Effector memory CD4-positive, alpha-beta T cell (primary cell): ENCODE results near the gene SHFL.

Source experiments
- DNase-seq, 3 donors: peaks; one replicate each; pipeline ENCODE4 v3.0.0-alpha.2; 2020
- H3K27ac ChIP-seq: 2 replicates; pipeline ENCODE4 v1.7.0; 2013; ENCODE audit warnings: mild to moderate bottlenecking, low read length, moderate library complexity; ENCODE audit not compliant: insufficient read depth, poor library complexity, severe bottlenecking
- H3K27me3 ChIP-seq: replicated peaks from 2 replicates; pipeline ENCODE4 v1.7.0; 2013; ENCODE audit warnings: mild to moderate bottlenecking, low read length; ENCODE audit not compliant: insufficient read depth, control insufficient read depth, poor library complexity, severe bottlenecking
- H3K36me3 ChIP-seq: 2 replicates; pipeline ENCODE4 v1.7.0; 2013; ENCODE audit warnings: mild to moderate bottlenecking, low read length, moderate library complexity; ENCODE audit not compliant: control insufficient read depth, insufficient read depth
- H3K4me1 ChIP-seq: 2 replicates; pipeline ENCODE4 v1.7.0; 2013; ENCODE audit warnings: low read length, mild to moderate bottlenecking; ENCODE audit not compliant: control insufficient read depth, insufficient read depth, poor library complexity, severe bottlenecking
- H3K4me3 ChIP-seq: 2 replicates; pipeline ENCODE4 v1.7.0; 2013; ENCODE audit warnings: low read length, low read depth, mild to moderate bottlenecking; ENCODE audit not compliant: insufficient read depth, poor library complexity, severe bottlenecking
- H3K9me3 ChIP-seq: 2 replicates; pipeline ENCODE4 v1.7.0; 2013; ENCODE audit warnings: mild to moderate bottlenecking, low read length, moderate library complexity; ENCODE audit not compliant: control insufficient read depth

Gene SHFL

GRCh38 chr19:10141973-10142372 is 55.9 kb downstream of the SHFL start:
- Histone ChIP-seq H3K4me3 (peak overlapping the region; percentile 41), H3K36me3 (peaks cover 68% of the 10 kb centered on the region), H3K27ac (peak overlapping the region; percentile 82), H3K27me3 (no peaks in the 10 kb centered on the region), H3K4me1 (peaks cover 43% of the 10 kb centered on the region), H3K9me3 (no peaks in the 10 kb centered on the region)
- no peak for DNase-seq
